ENCODE data around the gene FASTKD3. TPM values are rescaled to one million over a fixed set of nuclear protein-coding genes. Genes with fewer than 3 reads are reported as not detected.
A peak's percentile ranks its signal among the peaks of the same experiment; 100 is the strongest.

The FASTKD3 gene
- total RNA-seq (2012; rRNA removed) (12.7 and 19.7 TPM in 2 replicates), polyA plus RNA-seq (2012; rRNA removed) (6.2 and 8.4 TPM in 2 replicates), Bru-seq, nascent RNA (percentile 57 among the genes with signal in this experiment), BruChase-seq, experiment 1, labeled RNA remaining after a 6-hour chase (percentile 45 among the genes with signal in this experiment), BruChase-seq, experiment 2, labeled RNA remaining after a 2-hour chase (percentile 60 among the genes with signal in this experiment)
- polyA plus RNA-seq (2012; cell fraction: cytosol; rRNA removed): 1.5 and 1.6 TPM in 2 replicates
- 1.6 and 16.9 TPM in 2 replicates for polyA plus RNA-seq (2012; cell fraction: nucleus; rRNA removed; ENCODE audit: low replicate concordance)
- long read RNA-seq, partial matches to known transcripts: 2 of 4 reads
- long read RNA-seq, other reads (novel, unspliced or antisense): 1 of 4 reads

- H2BK120ac ChIP-seq (ENCODE audit: low read depth, low read length): no peak within 1 kb of the TSS
- in situ Hi-C loops (cut with MboI; ENCODE audit: low sequenced_read_pairs) (no loop called here), dilution Hi-C loops (cut with HindIII; ENCODE audit: low sequenced_read_pairs, unreplicated experiment) (no loop called here), intact Hi-C loops (cut with micrococcal nuclease) (no loop called here)
- H3K27me3 ChIP-seq (ENCODE audit: control insufficient read depth, insufficient read depth, low read length): no peaks in the 10 kb centered on the region
- peak within 1 kb of the TSS; percentile 59 for H3K4me3 ChIP-seq (ENCODE audit: insufficient read depth, low read depth, low read length)
- H3K23ac ChIP-seq (ENCODE audit: low read depth, low read length): peak within 1 kb of the TSS; percentile 82
- H4K8ac ChIP-seq (ENCODE audit: low read depth in 2 of 2, low read length in 2 of 2): peak within 1 kb of the TSS; percentile 71 to 77
- H3K4ac ChIP-seq (ENCODE audit: low read depth, low read length): peak within 1 kb of the TSS; percentile 66
- POLR2A ChIA-PET (ENCODE audit: unreplicated experiment): interaction anchor here (0.5 to 1.0 kb wide), 3 partner anchors 11 to 1135 kb away, joined by 3 to 4 read pairs (median 3); no protein-coding TSS in a partner anchor
- 0 out of 2 replicates have a peak, but pooled peaks cover 2% of the 10 kb centered on the region for H3K4me1 ChIP-seq (ENCODE audit: control insufficient read depth, insufficient read depth, low read length)
- CTCF ChIA-PET: interaction anchor here (1.0 to 1.2 kb wide), 2 partner anchors 9 to 17 kb away, joined by 3 to 4 read pairs; no protein-coding TSS in a partner anchor
- H2BK20ac ChIP-seq (ENCODE audit: low read depth, low read length): no peak within 1 kb of the TSS
- TF ChIP-seq POLR2A (IDR thresholded peaks at IDR 0.05; ENCODE audit: low read depth, low read length): peak; percentile 94
- TF ChIP-seq CEBPB (IDR thresholded peaks at IDR 0.05; ENCODE audit: low read depth, low read length): peak; percentile 78
- peak; percentile 85 for TF ChIP-seq MXI1 (IDR thresholded peaks at IDR 0.05; ENCODE audit: borderline replicate concordance, low read depth, low read length)
- peak; percentile 16; the same call in 1 of the 2 replicates for TF ChIP-seq USF2 (IDR thresholded peaks at IDR 0.05; ENCODE audit: low read depth, low read length)
- TF ChIP-seq FOS (IDR thresholded peaks at IDR 0.05; ENCODE audit: low read depth, low read length): peak; percentile 33; the same call in 1 of the 2 replicates
- TF ChIP-seq BHLHE40 (IDR thresholded peaks at IDR 0.05; ENCODE audit: low read depth, low read length): no peak
- no peak; the same call in 1 of the 2 replicates for TF ChIP-seq MAZ (IDR thresholded peaks at IDR 0.05; ENCODE audit: borderline replicate concordance, low read depth, low read length)
- peaks cover 6% of the 10 kb centered on the region; the same call in 1 of the 2 replicates for H4K20me1 ChIP-seq (ENCODE audit: insufficient read depth, low read length)
- peak within 1 kb of the TSS; percentile 98 for H2AFZ ChIP-seq (replicated peaks; ENCODE audit: low read length, poor library complexity)
- H2AK9ac ChIP-seq (replicated peaks; ENCODE audit: low read depth, low read length, poor library complexity): peak within 1 kb of the TSS; percentile 68
- H4K5ac ChIP-seq (ENCODE audit: low read depth, low read length): peak within 1 kb of the TSS; percentile 16
- 0% methylated on average over 44 of the region's 83 CpGs; no CpG with 5 or more reads in 1 of the 2 experiments for WGBS, 2 experiments (ENCODE audit: extremely low coverage in 2 of 2, insufficient read length in 1 of 2)
- H2BK15ac ChIP-seq (ENCODE audit: low read depth, low read length): no peak within 1 kb of the TSS
- peaks cover 3% of the 10 kb centered on the region for H3K36me3 ChIP-seq (ENCODE audit: control insufficient read depth, insufficient read depth, low read length)
- DNase-seq (peak; percentile 91), ATAC-seq (ENCODE audit: low read depth) (peak; percentile 100)
- no peak within 1 kb of the TSS; the same call in none of the 2 replicates for H4K91ac ChIP-seq (ENCODE audit: insufficient read depth, low read depth, low read length)
- peak within 1 kb of the TSS; percentile 84; the same call in 1 of the 2 replicates for H3K56ac ChIP-seq (ENCODE audit: extremely low read depth, insufficient read depth, low read length)
- peaks cover 2% of the 10 kb centered on the region; the same call in 1 of the 2 replicates for H3K9me1 ChIP-seq (ENCODE audit: insufficient read depth, low read length)
- H3K18ac ChIP-seq (ENCODE audit: low read depth, low read length): no peak within 1 kb of the TSS
- no peaks in the 10 kb centered on the region for H3K9me3 ChIP-seq (ENCODE audit: control insufficient read depth, insufficient read depth, low read length)
- H2AK5ac ChIP-seq (ENCODE audit: low read depth, low read length): no peak within 1 kb of the TSS
- H3K27ac ChIP-seq (ENCODE audit: insufficient read depth, low read length): peak within 1 kb of the TSS; percentile 61
- H3K9ac ChIP-seq (ENCODE audit: low read depth, low read length): peak within 1 kb of the TSS; percentile 89
- peaks cover 21 to 47% of the 10 kb centered on the region in 2 experiments for H3K79me1 ChIP-seq (ENCODE audit: low read depth in 1 of 2, low read length in 2 of 2)
- BruUV-seq (replicated peaks): no TSS peak
- peak within 1 kb of the TSS; percentile 96 for H3K4me2 ChIP-seq (ENCODE audit: low read depth, low read length)
- H2BK5ac ChIP-seq (ENCODE audit: low read depth, low read length, poor library complexity, severe bottlenecking): peak within 1 kb of the TSS; percentile 3
- H3K14ac ChIP-seq (replicated peaks; ENCODE audit: low read depth, low read length): peak within 1 kb of the TSS; percentile 55
Measured at GRCh38 chr5:7868773-7869473, at the start of gene FASTKD3, which contains the start of gene MTRR. Gene FASTKD3 (minus strand): TSS chr5:7869031. CDS start chr5:7868083, 948 bp downstream. Gene MTRR (plus strand): TSS chr5:7869148. CDS start chr5:7870795, 1,647 bp downstream.

Data from IMR-90 (cell line).